IMR-90 (cell line): ENCODE measurements around the gene RNF38. TPM values are rescaled to one million over a fixed set of nuclear protein-coding genes. Genes with fewer than 3 reads are reported as not detected.

Source experiments
- ATAC-seq: fragments of 200-7000 bp; cut with Tn5 transposase; 2 replicates; pipeline ENCODE4 v1.9.1; 2020; ENCODE audit warnings: low read depth, mild to moderate bottlenecking, moderate library complexity
- BruUV-seq: library from RNA; stranded (reverse); fragments of 400-500 nt; replicated peaks from 2 replicates; lab custom pipeline; 2021; lab: Mats Ljungman, UMichigan
- CTCF ChIA-PET: fragments of 300-600 bp; formaldehyde crosslinking; extraction: SDS; loops from one replicate; lab custom pipeline; 2021; ENCODE audit warnings: antibody characterized with exemption; lab: Yijun Ruan, JAX
- POLR2A ChIA-PET: fragments of 300-600 bp; sonication (Branson Sonifier 250); formaldehyde crosslinking; loops from one replicate; lab custom pipeline; 2022; ENCODE audit warnings: antibody characterized with exemption; ENCODE audit not compliant: unreplicated experiment; lab: Charles Lee
- DNase-seq: peaks from one replicate; pipeline ENCODE4 v3.0.0; 2013
- H2AFZ ChIP-seq: replicated peaks from 2 replicates; pipeline ENCODE3; 2013; ENCODE audit warnings: low read length, mild to moderate bottlenecking; ENCODE audit not compliant: poor library complexity
- H2AK5ac ChIP-seq: 2 replicates; pipeline ENCODE4 v1.6.1; 2013; ENCODE audit warnings: low read depth, low read length, inconsistent platforms
- H2AK9ac ChIP-seq: replicated peaks from 2 replicates; pipeline ENCODE3; 2013; ENCODE audit warnings: mild to moderate bottlenecking, low read depth, low read length, moderate library complexity; ENCODE audit not compliant: poor library complexity
- H2BK120ac ChIP-seq: 2 replicates; pipeline ENCODE4 v1.6.1; 2013; ENCODE audit warnings: low read depth, low read length, inconsistent platforms
- H2BK15ac ChIP-seq: 3 replicates; pipeline ENCODE4 v1.6.1; 2013; ENCODE audit warnings: low read depth, low read length, inconsistent platforms
- H2BK20ac ChIP-seq: 2 replicates; pipeline ENCODE4 v1.6.1; 2013; ENCODE audit warnings: low read depth, mild to moderate bottlenecking, inconsistent platforms, low read length, moderate library complexity
- H2BK5ac ChIP-seq: 2 replicates; pipeline ENCODE4 v1.6.1; 2013; ENCODE audit warnings: mild to moderate bottlenecking, low read depth, low read length, inconsistent platforms; ENCODE audit not compliant: poor library complexity, severe bottlenecking
- H3K14ac ChIP-seq: replicated peaks from 2 replicates; pipeline ENCODE4 v1.6.1; 2013; ENCODE audit warnings: low read depth, low read length, inconsistent platforms
- H3K18ac ChIP-seq: 2 replicates; pipeline ENCODE4 v1.6.1; 2013; ENCODE audit warnings: low read depth, low read length, control low read depth
- H3K23ac ChIP-seq: 2 replicates; pipeline ENCODE4 v1.6.1; 2013; ENCODE audit warnings: low read depth, low read length, inconsistent platforms
- H3K27ac ChIP-seq: 2 replicates; pipeline ENCODE4 v1.5.1; 2013; ENCODE audit warnings: mild to moderate bottlenecking, control low read depth, low read length; ENCODE audit not compliant: insufficient read depth
- H3K27me3 ChIP-seq: 2 replicates; pipeline ENCODE4 v1.6.1; 2013; ENCODE audit warnings: low read length; ENCODE audit not compliant: control insufficient read depth, insufficient read depth
- H3K36me3 ChIP-seq: 2 replicates; pipeline ENCODE4 v1.6.1; 2013; ENCODE audit warnings: low read length, mixed read lengths; ENCODE audit not compliant: control insufficient read depth, insufficient read depth
- H3K4ac ChIP-seq: 2 replicates; pipeline ENCODE4 v1.6.1; 2013; ENCODE audit warnings: low read depth, low read length, inconsistent platforms
- H3K4me1 ChIP-seq: 2 replicates; pipeline ENCODE4 v1.6.1; 2013; ENCODE audit warnings: low read length, mixed read lengths; ENCODE audit not compliant: control insufficient read depth, insufficient read depth
- H3K4me2 ChIP-seq: 2 replicates; pipeline ENCODE4 v1.6.1; 2013; ENCODE audit warnings: low read depth, mild to moderate bottlenecking, control low read depth, low read length, moderate library complexity
- H3K4me3 ChIP-seq: 2 replicates; pipeline ENCODE4 v1.5.1; 2013; ENCODE audit warnings: low read depth, mild to moderate bottlenecking, control low read depth, low read length, moderate library complexity; ENCODE audit not compliant: insufficient read depth
- H3K56ac ChIP-seq: 2 replicates; pipeline ENCODE4 v1.6.1; 2013; ENCODE audit warnings: low read length, inconsistent platforms; ENCODE audit not compliant: insufficient read depth; ENCODE audit errors: extremely low read depth
- H3K79me1 ChIP-seq, 2 experiments: 2 replicates each; pipeline ENCODE4 v1.6.1; 2013; ENCODE audit warnings: low read length in 2 of 2, inconsistent platforms in 1 of 2, low read depth in 1 of 2
- H3K9ac ChIP-seq: 2 replicates; pipeline ENCODE4 v1.6.1; 2013; ENCODE audit warnings: low read depth, low read length, control low read depth
- H3K9me1 ChIP-seq: 2 replicates; pipeline ENCODE4 v1.6.1; 2013; ENCODE audit warnings: low read length, inconsistent platforms; ENCODE audit not compliant: insufficient read depth
- H3K9me3 ChIP-seq: 2 replicates; pipeline ENCODE4 v1.6.1; 2013; ENCODE audit warnings: low read length; ENCODE audit not compliant: control insufficient read depth, insufficient read depth
- H4K20me1 ChIP-seq: 2 replicates; pipeline ENCODE4 v1.6.1; 2013; ENCODE audit warnings: low read length, inconsistent platforms; ENCODE audit not compliant: insufficient read depth
- H4K5ac ChIP-seq: 2 replicates; pipeline ENCODE4 v1.6.1; 2013; ENCODE audit warnings: mild to moderate bottlenecking, low read depth, low read length, control low read depth
- H4K8ac ChIP-seq, 2 experiments: 2 replicates each; pipeline ENCODE4 v1.6.1; 2013; ENCODE audit warnings: low read depth in 2 of 2, low read length in 2 of 2, control low read depth in 1 of 2, inconsistent platforms in 1 of 2
- H4K91ac ChIP-seq: 2 replicates; pipeline ENCODE4 v1.6.1; 2013; ENCODE audit warnings: low read depth, low read length, inconsistent platforms; ENCODE audit not compliant: insufficient read depth
- MAFK ChIP-seq: IDR thresholded peaks from 2 replicates; pipeline ENCODE4 v1.6.1; 2012; ENCODE audit warnings: low read depth, low read length, improper control_type of control experiment
- RAD21 ChIP-seq: IDR thresholded peaks from 2 replicates; pipeline ENCODE4 v1.6.1; 2012; ENCODE audit warnings: low read length, improper control_type of control experiment
- WGBS, 2 experiments: methylation state at CpG; one replicate each; pipeline versions ENCODE4 v1.1.5 to v1.1.7; 2013; ENCODE audit warnings: missing lambda C conversion rate in 2 of 2; ENCODE audit not compliant: insufficient read length in 1 of 2; ENCODE audit errors: extremely low coverage in 2 of 2; 5-methylcytosine and 5-hydroxymethylcytosine counted together
- dilution Hi-C: fragments of 300-500 bp; cut with HindIII; formaldehyde crosslinking; loops from one replicate; pipeline ENCODE4 v1.14.3; 2018; ENCODE audit warnings: low sequenced_read_pairs; ENCODE audit not compliant: unreplicated experiment
- in situ Hi-C: fragments of 300-500 bp; cut with MboI; formaldehyde crosslinking; loops from 3 replicates; pipeline ENCODE4 v1.14.3; 2019; ENCODE audit warnings: low sequenced_read_pairs, inconsistent platforms, mixed read lengths
- intact Hi-C: fragments of 100-400 bp; cut with micrococcal nuclease; formaldehyde crosslinking; loops from 2 replicates; pipeline ENCODE4 v1.10.0; 2022
- polyA plus RNA-seq, 3 experiments: library from polyadenylated mRNA; depleted of rRNA; stranded (reverse); fragments of >200 nt; gene quantifications; 2 replicates each; pipeline ENCODE4 v1.2.3, GENCODE V29; 2012; ENCODE audit warnings: low replicate concordance in 1 of 3
- total RNA-seq: library from RNA; depleted of rRNA; stranded (reverse); fragments of >200 nt; gene quantifications from 2 replicates; pipeline ENCODE4 v1.2.3, GENCODE V29; 2012
- TF ChIP-seq, protein P1 (sequence below): fragments of 150-350 bp; IDR thresholded peaks from 2 replicates; pipeline ENCODE4 v1.6.1; 2016; ENCODE audit warnings: low read depth, mild to moderate bottlenecking, low read length, moderate library complexity, borderline replicate concordance

RNF38 gene
- total and polyA plus RNA-seq, 2 of the 4 experiments (the other 2 are of a cell fraction) = 8.8 to 11.2 TPM

DNA sequence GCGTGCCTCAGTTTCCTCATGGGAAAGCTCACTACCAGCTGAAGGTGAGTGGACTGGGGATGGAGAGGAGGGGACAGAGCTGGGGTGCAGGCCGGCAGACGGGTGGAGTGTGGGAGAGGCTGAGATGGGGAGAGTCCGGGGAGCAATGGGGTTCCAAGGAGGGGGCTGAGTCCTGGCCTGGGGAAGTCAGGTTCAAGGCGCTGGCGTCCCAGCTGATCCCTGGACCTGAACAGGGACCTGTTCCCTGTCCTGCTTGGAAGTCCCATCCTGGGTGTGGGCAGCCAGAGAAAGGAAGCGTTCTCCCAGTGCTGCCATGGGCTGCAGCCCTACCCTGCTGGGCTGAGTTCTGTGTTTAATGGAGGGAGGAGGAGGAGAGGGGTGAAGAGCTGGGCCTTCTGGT lies 80.9 kb downstream of the RNF38 start:
- Histone ChIP-seq H3K4me3 (no peak overlapping the region), H2BK5ac (no peak overlapping the region), H3K9me1 (no peaks in the 10 kb centered on the region), H2BK120ac (no peak overlapping the region), H2BK15ac (no peak overlapping the region), H3K4ac (no peak overlapping the region), H4K20me1 (no peaks in the 10 kb centered on the region), H3K4me1 (no peaks in the 10 kb centered on the region), H4K8ac (no peak overlapping the region), H3K23ac (no peak overlapping the region), H3K4me2 (no peak overlapping the region), H3K36me3 (no peaks in the 10 kb centered on the region), H3K18ac (no peak overlapping the region), H3K9ac (no peak overlapping the region), H2AK5ac (no peak overlapping the region), H3K27me3 (peaks cover 3% of the 10 kb centered on the region; the same call in 1 of the 2 replicates), H2BK20ac (no peak overlapping the region), H4K91ac (no peak overlapping the region), H2AK9ac (no peak overlapping the region), H3K79me1 (no peaks in the 10 kb centered on the region), H4K5ac (no peak overlapping the region), H3K56ac (no peak overlapping the region), H3K14ac (no peak overlapping the region), H3K27ac (no peak overlapping the region), H2AFZ (no peak overlapping the region), H3K9me3 (no peaks in the 10 kb centered on the region)
- no TSS peak for BruUV-seq
- ATAC-seq (no peak), DNase-seq (no peak)
- ChIA-PET CTCF (no interaction called here), POLR2A (no interaction called here)
- intact Hi-C loops (no loop called here), dilution Hi-C loops (no loop called here), in situ Hi-C loops (no loop called here)
- TF ChIP-seq MAFK = no peak
- TF ChIP-seq, protein P1, sequence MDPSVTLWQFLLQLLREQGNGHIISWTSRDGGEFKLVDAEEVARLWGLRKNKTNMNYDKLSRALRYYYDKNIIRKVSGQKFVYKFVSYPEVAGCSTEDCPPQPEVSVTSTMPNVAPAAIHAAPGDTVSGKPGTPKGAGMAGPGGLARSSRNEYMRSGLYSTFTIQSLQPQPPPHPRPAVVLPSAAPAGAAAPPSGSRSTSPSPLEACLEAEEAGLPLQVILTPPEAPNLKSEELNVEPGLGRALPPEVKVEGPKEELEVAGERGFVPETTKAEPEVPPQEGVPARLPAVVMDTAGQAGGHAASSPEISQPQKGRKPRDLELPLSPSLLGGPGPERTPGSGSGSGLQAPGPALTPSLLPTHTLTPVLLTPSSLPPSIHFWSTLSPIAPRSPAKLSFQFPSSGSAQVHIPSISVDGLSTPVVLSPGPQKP = no peak
- TF ChIP-seq RAD21 = no peak
- WGBS, 2 experiments = no CpG with 5 or more reads among the region's 7 CpGs
